Measurements from ENCODE around the gene PRG2. TPM values are rescaled to one million over a fixed set of nuclear protein-coding genes. Genes with fewer than 3 reads are reported as not detected.

The PRG2 gene
- not detected in 2 replicates for total RNA-seq

DNA sequence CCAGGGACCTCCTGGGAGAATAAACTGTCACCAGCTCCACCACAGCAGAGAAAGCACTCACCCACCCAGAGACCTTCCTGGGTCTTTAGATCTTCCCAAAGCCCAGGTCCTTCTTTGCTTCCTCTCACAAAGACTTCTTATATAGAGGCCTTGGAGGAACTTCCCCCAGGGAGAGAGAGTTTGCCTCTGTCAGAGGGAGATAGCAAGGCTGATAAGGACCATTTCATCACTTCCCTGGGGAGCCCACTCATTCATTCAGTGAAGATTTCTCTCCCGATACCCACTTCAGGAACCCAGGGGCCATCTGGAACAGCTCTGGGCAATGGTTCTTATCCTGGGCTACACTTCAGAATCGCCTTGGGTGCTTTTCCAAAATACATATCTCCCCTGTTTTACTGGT is at the start of gene PRG2:
TSS of gene PRG2 (minus strand) at position 116 of the 400 bp plus-strand sequence. CDS start 706 bp downstream, outside the sequence.
- H3K4me3 ChIP-seq (ENCODE audit: low read depth, low read length), result no peak within 1 kb of the TSS
- no peak for TF ChIP-seq CTCF (conservative IDR thresholded peaks at IDR 0.05; ENCODE audit: low read depth, low read length)
- no peak for DNase-seq (ENCODE audit: low read depth)

DNA sequence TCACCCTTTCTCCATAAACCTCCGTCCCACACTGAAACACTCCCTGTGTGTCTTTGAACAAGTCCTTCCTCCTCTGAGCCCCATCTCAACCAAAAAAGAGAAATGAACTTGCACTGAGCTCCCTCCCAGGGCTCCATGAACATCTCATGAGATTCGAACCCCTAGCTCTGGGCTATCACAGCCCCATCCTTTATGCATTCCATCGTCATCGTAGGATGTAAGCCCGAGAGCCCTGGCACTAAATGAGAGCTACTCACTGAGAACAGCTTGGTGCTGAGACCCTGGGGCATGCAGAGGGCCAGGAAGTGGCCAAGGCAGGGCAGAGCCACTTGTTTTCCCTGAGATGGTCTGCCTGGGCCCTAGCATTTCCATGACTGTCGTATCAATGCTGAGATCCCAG is 49.3 kb upstream of the PRG2 start:
- TF ChIP-seq CTCF (conservative IDR thresholded peaks at IDR 0.05; ENCODE audit: low read depth, low read length), result no peak
- no peak overlapping the region for H3K4me3 ChIP-seq (ENCODE audit: low read depth, low read length)
- no peak for DNase-seq (ENCODE audit: low read depth)

- no peak overlapping the region for H3K4me3 ChIP-seq (ENCODE audit: low read depth, low read length)
- TF ChIP-seq CTCF (conservative IDR thresholded peaks at IDR 0.05; ENCODE audit: low read depth, low read length), result no peak
- no peak for DNase-seq (ENCODE audit: low read depth)
These were observed 48.2 kb upstream of the PRG2 start for GRCh38 chr11:57438345-57439285.

GRCh38 chr11:57436031-57436430 is 45.6 kb upstream of the PRG2 start:
- no peak for DNase-seq (ENCODE audit: low read depth)
- no peak overlapping the region for H3K4me3 ChIP-seq (ENCODE audit: low read depth, low read length)
- TF ChIP-seq CTCF (conservative IDR thresholded peaks at IDR 0.05; ENCODE audit: low read depth, low read length), result no peak

DNA sequence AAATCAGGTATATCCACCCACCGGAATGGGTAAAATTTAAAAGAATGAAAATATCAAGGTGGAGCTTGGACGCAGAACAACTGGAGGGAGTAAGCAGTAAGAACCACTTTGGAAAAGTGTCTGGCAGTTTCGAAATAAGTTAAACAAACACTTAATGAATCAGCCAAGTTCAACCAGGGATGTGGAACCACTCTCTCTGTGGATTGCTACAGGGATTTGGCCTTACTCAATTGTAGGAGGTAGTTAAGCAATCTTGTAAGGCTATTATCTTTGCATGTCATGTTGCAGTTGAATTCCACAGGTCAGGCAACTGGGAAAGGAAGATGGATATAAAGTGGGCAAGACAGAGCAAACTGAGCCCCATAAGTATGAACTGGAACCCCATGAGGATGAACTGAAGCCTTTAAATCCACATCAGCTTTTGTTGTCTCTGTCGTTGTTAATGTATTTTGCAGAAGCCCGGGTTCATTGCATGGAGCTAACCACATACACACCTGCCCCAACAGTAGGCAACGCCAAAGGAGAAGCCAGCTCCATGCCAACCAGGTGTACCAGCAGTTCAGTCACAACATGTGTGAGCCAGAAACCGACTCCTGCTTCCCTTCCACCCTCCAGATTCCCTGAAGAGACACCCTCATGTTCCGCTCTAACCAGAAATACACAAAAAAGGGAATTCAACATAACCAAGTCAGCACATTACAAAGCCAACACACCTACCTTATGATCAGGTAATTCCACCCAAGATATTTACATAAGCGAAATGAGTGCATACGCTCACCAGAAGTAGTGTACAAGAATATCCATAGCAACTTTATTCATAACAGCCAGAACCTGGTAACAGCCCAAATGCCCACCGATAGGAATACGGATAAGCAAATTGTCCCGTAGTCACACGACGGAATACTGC is 44.4 kb upstream of the PRG2 start:
- TF ChIP-seq CTCF (conservative IDR thresholded peaks at IDR 0.05; ENCODE audit: low read depth, low read length), result no peak
- DNase-seq (ENCODE audit: low read depth), result peak; percentile 93
- no peak overlapping the region for H3K4me3 ChIP-seq (ENCODE audit: low read depth, low read length)

DNA sequence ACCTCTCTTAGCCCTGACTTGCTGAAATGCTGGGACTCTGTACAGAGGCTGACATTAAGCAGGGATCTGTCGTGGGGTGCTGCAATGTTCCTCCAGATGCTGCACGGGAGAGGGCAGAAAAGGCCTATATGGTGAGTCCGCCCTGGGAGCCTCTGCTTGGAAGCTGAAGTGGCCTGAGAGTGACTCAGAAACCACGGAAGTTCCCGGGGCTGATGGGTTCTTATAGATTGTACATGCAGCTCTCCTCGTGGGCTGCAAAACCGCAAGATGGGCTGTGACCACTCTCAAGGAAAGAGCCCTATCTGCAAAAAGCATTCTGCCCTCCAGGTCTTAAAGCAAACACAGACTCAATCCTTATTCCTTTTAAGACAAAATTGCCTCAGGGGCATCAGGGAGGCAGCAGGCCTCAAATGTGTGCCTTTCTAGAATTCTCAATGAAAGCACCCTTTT is 42.3 kb upstream of the PRG2 start:
- TF ChIP-seq CTCF (conservative IDR thresholded peaks at IDR 0.05; ENCODE audit: low read depth, low read length), result no peak
- DNase-seq (ENCODE audit: low read depth), result no peak
- H3K4me3 ChIP-seq (ENCODE audit: low read depth, low read length), result no peak overlapping the region
